PC-9 (cell line): ENCODE results near the gene CD247.

Source experiments
- EZH2 ChIP-seq: fragments of 200-600 bp; sonication (generic); IDR thresholded peaks from 2 replicates; pipeline ENCODE4 v1.8.0; 2017; ENCODE audit warnings: antibody characterized with exemption, low read depth
- TF ChIP-seq, protein P1 (sequence below): fragments of 200-600 bp; sonication (generic); conservative IDR thresholded peaks from 2 replicates; pipeline ENCODE4 v1.6.1; 2017; ENCODE audit warnings: mixed run types, antibody characterized with exemption, mild to moderate bottlenecking, moderate library complexity

DNA sequence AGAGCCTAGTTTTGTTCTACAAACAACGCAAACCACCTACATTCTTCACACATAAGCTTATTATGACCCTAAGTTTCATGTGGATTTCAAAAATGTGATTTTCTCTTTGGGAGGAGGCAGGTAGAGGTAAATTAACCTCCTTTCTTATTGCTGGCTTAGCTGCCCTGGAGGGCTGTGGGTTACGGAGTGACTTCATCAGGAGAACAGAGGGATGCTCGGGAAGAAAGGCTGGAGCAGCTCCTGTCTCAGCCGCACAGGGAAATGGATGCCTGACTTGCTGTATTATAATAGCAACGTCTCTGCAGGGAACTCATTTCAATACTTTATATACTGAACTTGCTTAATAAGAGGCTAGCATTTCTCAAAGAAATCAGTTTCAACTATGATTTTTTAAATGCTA lies 49.3 kb upstream of the CD247 start:
- TF ChIP-seq, protein P1, sequence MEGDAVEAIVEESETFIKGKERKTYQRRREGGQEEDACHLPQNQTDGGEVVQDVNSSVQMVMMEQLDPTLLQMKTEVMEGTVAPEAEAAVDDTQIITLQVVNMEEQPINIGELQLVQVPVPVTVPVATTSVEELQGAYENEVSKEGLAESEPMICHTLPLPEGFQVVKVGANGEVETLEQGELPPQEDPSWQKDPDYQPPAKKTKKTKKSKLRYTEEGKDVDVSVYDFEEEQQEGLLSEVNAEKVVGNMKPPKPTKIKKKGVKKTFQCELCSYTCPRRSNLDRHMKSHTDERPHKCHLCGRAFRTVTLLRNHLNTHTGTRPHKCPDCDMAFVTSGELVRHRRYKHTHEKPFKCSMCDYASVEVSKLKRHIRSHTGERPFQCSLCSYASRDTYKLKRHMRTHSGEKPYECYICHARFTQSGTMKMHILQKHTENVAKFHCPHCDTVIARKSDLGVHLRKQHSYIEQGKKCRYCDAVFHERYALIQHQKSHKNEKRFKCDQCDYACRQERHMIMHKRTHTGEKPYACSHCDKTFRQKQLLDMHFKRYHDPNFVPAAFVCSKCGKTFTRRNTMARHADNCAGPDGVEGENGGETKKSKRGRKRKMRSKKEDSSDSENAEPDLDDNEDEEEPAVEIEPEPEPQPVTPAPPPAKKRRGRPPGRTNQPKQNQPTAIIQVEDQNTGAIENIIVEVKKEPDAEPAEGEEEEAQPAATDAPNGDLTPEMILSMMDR, result no peak
- no peak for TF ChIP-seq EZH2
